HEK293 (cell line): ENCODE data around the gene KIDINS220.

Experiments
- CTCF ChIA-PET: fragments of 350-600 bp; formaldehyde crosslinking; extraction: SDS; loops from one replicate; lab custom pipeline; 2021; ENCODE audit warnings: antibody characterized with exemption; lab: Yijun Ruan, JAX
- POLR2A ChIA-PET: fragments of 300-600 bp; formaldehyde crosslinking; extraction: SDS; loops from one replicate; lab custom pipeline; 2020; ENCODE audit warnings: antibody characterized with exemption, inconsistent platforms; lab: Yijun Ruan, JAX
- H3K27ac ChIP-seq: fragments of 200-500 bp; sonication (Bioruptor generic); 2 replicates; pipeline ENCODE4 v1.5.1; 2014; ENCODE audit warnings: low read depth, low read length, control low read depth, inconsistent platforms; ENCODE audit errors: extremely low read depth
- H3K36me3 ChIP-seq, 2 experiments: fragments of 200-500 bp in 1 of 2; sonication (Bioruptor generic) in 1 of 2; 1 replicate in 1 of 2; 2 replicates in 1 of 2; pipeline ENCODE4 v1.5.1; 2014 to 2017; ENCODE audit warnings: inconsistent platforms in 2 of 2, low read length in 2 of 2; ENCODE audit not compliant: control insufficient read depth in 2 of 2, insufficient read depth in 1 of 2
- H3K4me1 ChIP-seq: fragments of 200-500 bp; sonication (Bioruptor generic); 2 replicates; pipeline ENCODE4 v1.5.1; 2014; ENCODE audit warnings: mild to moderate bottlenecking, low read length, inconsistent platforms; ENCODE audit not compliant: control insufficient read depth, insufficient read depth
- H3K4me3 ChIP-seq: 2 replicates; pipeline ENCODE4 v1.5.1; 2011; ENCODE audit warnings: low read depth, mild to moderate bottlenecking, control low read depth, low read length, moderate library complexity
- H3K9me3 ChIP-seq: fragments of 200-500 bp; sonication (Bioruptor generic); 2 replicates; pipeline ENCODE4 v1.5.1; 2014; ENCODE audit warnings: low read depth, low read length, inconsistent platforms; ENCODE audit not compliant: control insufficient read depth, insufficient read depth
- SP3 ChIP-seq: fragments of 450-650 bp; formaldehyde crosslinking; IDR thresholded peaks from 2 replicates; pipeline ENCODE4 v1.5.1; 2016; ENCODE audit warnings: missing biosample characterization, missing genetic modification characterization
- ZBTB8A ChIP-seq: fragments of 450-650 bp; formaldehyde crosslinking; IDR thresholded peaks from 2 replicates; pipeline ENCODE4 v1.5.1; 2016; ENCODE audit warnings: missing biosample characterization, missing genetic modification characterization
- ZFHX2 ChIP-seq: fragments of 450-650 bp; formaldehyde crosslinking; conservative IDR thresholded peaks from 2 replicates; pipeline ENCODE4 v1.5.1; 2016; ENCODE audit warnings: missing biosample characterization, missing genetic modification characterization
- ZNF10 ChIP-seq: fragments of 450-650 bp; formaldehyde crosslinking; IDR thresholded peaks from 2 replicates; pipeline ENCODE4 v1.5.1; 2017; ENCODE audit warnings: missing biosample characterization, missing genetic modification characterization
- ZNF114 ChIP-seq: fragments of 450-650 bp; formaldehyde crosslinking; IDR thresholded peaks from 2 replicates; pipeline ENCODE4 v1.5.0; 2017; ENCODE audit warnings: missing biosample characterization, missing genetic modification characterization
- ZNF202 ChIP-seq: fragments of 450-650 bp; formaldehyde crosslinking; IDR thresholded peaks from 2 replicates; pipeline ENCODE4 v1.5.1; 2016; ENCODE audit warnings: missing biosample characterization, missing genetic modification characterization, borderline replicate concordance
- ZNF239 ChIP-seq: fragments of 450-650 bp; formaldehyde crosslinking; IDR thresholded peaks from 2 replicates; pipeline ENCODE4 v1.5.1; 2016; ENCODE audit warnings: missing biosample characterization, missing genetic modification characterization
- ZNF24 ChIP-seq: fragments of 450-650 bp; formaldehyde crosslinking; IDR thresholded peaks from 2 replicates; pipeline ENCODE4 v1.5.1; 2016; ENCODE audit warnings: missing biosample characterization, missing genetic modification characterization
- ZNF324 ChIP-seq: fragments of 450-650 bp; formaldehyde crosslinking; IDR thresholded peaks from 2 replicates; pipeline ENCODE4 v1.5.1; 2016; ENCODE audit warnings: missing biosample characterization, missing genetic modification characterization
- ZNF530 ChIP-seq: fragments of 450-650 bp; formaldehyde crosslinking; IDR thresholded peaks from 2 replicates; pipeline ENCODE4 v1.5.1; 2016; ENCODE audit warnings: low read depth, missing biosample characterization, missing genetic modification characterization
- ZNF585B ChIP-seq: fragments of 450-650 bp; formaldehyde crosslinking; IDR thresholded peaks from 2 replicates; pipeline ENCODE4 v1.5.1; 2016; ENCODE audit warnings: missing biosample characterization, missing genetic modification characterization
- ZNF621 ChIP-seq: fragments of 450-650 bp; formaldehyde crosslinking; IDR thresholded peaks from 2 replicates; pipeline ENCODE4 v1.5.1; 2017; ENCODE audit warnings: missing biosample characterization, missing genetic modification characterization
- ZNF626 ChIP-seq: fragments of 450-650 bp; sonication (Bioruptor Pico); formaldehyde crosslinking; IDR thresholded peaks from 2 replicates; pipeline ENCODE4 v1.5.1; 2018; ENCODE audit warnings: missing biosample characterization, missing genetic modification characterization, inconsistent platforms
- ZNF660 ChIP-seq: fragments of 450-650 bp; IDR thresholded peaks from 2 replicates; pipeline ENCODE4 v1.5.1; 2018; ENCODE audit warnings: missing biosample characterization, mild to moderate bottlenecking, missing genetic modification characterization
- ZNF776 ChIP-seq: fragments of 450-650 bp; formaldehyde crosslinking; IDR thresholded peaks from 2 replicates; pipeline ENCODE4 v1.5.0; 2017; ENCODE audit warnings: missing biosample characterization, missing genetic modification characterization, borderline replicate concordance
- ZNF785 ChIP-seq: fragments of 450-650 bp; formaldehyde crosslinking; IDR thresholded peaks from 2 replicates; pipeline ENCODE4 v1.5.1; 2016; ENCODE audit warnings: missing biosample characterization, missing genetic modification characterization
- ZSCAN23 ChIP-seq: fragments of 450-650 bp; formaldehyde crosslinking; IDR thresholded peaks from 2 replicates; pipeline ENCODE4 v1.5.1; 2016; ENCODE audit warnings: missing biosample characterization, missing genetic modification characterization
- TF ChIP-seq, protein P1 (sequence below): fragments of 450-650 bp; formaldehyde crosslinking; conservative IDR thresholded peaks from 2 replicates; pipeline ENCODE4 v1.5.1; 2016; ENCODE audit warnings: low read depth, missing biosample characterization, missing genetic modification characterization
- TF ChIP-seq, protein P2 (sequence below): fragments of 450-650 bp; formaldehyde crosslinking; IDR thresholded peaks from 2 replicates; pipeline ENCODE4 v1.5.1; 2017; ENCODE audit warnings: missing biosample characterization, missing genetic modification characterization
- TF ChIP-seq, protein P3 (sequence below): fragments of 450-650 bp; formaldehyde crosslinking; IDR thresholded peaks from 2 replicates; pipeline ENCODE4 v1.5.1; 2016; ENCODE audit warnings: missing biosample characterization, missing genetic modification characterization
- TF ChIP-seq, protein P4 (sequence below): IDR thresholded peaks from 2 replicates; pipeline ENCODE4 v1.6.1; 2011; ENCODE audit warnings: mild to moderate bottlenecking, low read depth, low read length, borderline replicate concordance
- TF ChIP-seq, protein P5 (sequence below): fragments of 450-650 bp; formaldehyde crosslinking; IDR thresholded peaks from 2 replicates; pipeline ENCODE4 v1.5.1; 2016; ENCODE audit warnings: missing biosample characterization, missing genetic modification characterization
- TF ChIP-seq, protein P6 (sequence below): fragments of 450-650 bp; formaldehyde crosslinking; IDR thresholded peaks from 2 replicates; pipeline ENCODE4 v1.5.1; 2017; ENCODE audit warnings: missing biosample characterization, missing genetic modification characterization

KIDINS220 gene

DNA sequence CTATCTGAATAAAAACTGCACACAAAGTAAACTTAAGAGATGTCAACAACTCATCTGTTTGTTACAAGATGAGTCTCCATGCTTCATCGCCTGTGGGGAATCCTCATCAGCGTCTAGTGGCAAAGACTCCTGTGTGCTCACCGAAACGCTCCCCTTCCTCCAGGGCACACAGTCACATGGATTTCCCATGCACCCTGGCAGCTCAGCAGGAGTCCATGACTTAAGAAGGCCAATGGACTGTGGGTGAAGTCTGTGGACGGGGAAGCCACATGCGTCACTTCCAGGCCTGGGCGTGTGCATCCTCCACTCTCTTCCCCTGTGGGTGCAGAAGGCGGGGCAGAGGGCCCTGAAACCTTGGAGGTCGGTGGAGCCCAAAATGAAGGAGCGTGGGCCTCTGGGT is 114.4 kb downstream of the KIDINS220 start:
- Histone ChIP-seq H3K9me3 (no peaks in the 10 kb centered on the region), H3K4me1 (no peaks in the 10 kb centered on the region), H3K27ac (no peak overlapping the region), H3K36me3 (no peaks in the 10 kb centered on the region), H3K4me3 (no peak overlapping the region)
- POLR2A ChIA-PET, result no interaction called here
- TF ChIP-seq ZNF530 (tag by site-specific recombination), result no peak
- CTCF ChIA-PET, result no interaction called here

DNA sequence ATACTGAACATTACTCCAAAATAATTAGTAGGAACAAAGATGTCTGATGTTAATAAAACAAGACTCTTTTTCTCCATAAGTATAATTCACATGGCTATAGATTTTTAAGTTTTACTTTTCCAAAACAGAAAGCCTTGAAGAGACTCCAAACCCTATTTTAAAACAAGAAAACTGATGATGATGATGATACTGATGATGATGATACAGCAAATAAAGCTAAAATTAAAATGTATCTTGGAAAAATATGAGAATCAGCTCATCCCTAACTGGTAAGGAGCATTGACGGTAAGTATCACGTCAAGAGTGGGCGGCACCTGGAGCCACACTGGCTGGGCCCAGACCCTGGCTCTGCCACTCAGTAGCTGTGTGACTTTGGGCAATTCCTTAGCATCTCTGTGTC is 116.0 kb downstream of the KIDINS220 start:
- no peak overlapping the region for H3K27ac ChIP-seq
- H3K36me3 ChIP-seq, result no peaks in the 10 kb centered on the region
- CTCF ChIA-PET, result interaction anchor here (0.6 to 0.7 kb wide), 2 partner anchors 72 to 1334 kb away, joined by 3 read pairs; no protein-coding TSS in a partner anchor
- TF ChIP-seq SP3 (tag by site-specific recombination), result no peak
- TF ChIP-seq ZNF239 (tag by site-specific recombination), result no peak
- TF ChIP-seq ZNF324, result no peak
- TF ChIP-seq ZNF785, result no peak
- no peak for TF ChIP-seq ZNF24
- TF ChIP-seq ZFHX2 (tag by site-specific recombination), result no peak
- no peak for TF ChIP-seq ZBTB8A
- TF ChIP-seq, protein P1, sequence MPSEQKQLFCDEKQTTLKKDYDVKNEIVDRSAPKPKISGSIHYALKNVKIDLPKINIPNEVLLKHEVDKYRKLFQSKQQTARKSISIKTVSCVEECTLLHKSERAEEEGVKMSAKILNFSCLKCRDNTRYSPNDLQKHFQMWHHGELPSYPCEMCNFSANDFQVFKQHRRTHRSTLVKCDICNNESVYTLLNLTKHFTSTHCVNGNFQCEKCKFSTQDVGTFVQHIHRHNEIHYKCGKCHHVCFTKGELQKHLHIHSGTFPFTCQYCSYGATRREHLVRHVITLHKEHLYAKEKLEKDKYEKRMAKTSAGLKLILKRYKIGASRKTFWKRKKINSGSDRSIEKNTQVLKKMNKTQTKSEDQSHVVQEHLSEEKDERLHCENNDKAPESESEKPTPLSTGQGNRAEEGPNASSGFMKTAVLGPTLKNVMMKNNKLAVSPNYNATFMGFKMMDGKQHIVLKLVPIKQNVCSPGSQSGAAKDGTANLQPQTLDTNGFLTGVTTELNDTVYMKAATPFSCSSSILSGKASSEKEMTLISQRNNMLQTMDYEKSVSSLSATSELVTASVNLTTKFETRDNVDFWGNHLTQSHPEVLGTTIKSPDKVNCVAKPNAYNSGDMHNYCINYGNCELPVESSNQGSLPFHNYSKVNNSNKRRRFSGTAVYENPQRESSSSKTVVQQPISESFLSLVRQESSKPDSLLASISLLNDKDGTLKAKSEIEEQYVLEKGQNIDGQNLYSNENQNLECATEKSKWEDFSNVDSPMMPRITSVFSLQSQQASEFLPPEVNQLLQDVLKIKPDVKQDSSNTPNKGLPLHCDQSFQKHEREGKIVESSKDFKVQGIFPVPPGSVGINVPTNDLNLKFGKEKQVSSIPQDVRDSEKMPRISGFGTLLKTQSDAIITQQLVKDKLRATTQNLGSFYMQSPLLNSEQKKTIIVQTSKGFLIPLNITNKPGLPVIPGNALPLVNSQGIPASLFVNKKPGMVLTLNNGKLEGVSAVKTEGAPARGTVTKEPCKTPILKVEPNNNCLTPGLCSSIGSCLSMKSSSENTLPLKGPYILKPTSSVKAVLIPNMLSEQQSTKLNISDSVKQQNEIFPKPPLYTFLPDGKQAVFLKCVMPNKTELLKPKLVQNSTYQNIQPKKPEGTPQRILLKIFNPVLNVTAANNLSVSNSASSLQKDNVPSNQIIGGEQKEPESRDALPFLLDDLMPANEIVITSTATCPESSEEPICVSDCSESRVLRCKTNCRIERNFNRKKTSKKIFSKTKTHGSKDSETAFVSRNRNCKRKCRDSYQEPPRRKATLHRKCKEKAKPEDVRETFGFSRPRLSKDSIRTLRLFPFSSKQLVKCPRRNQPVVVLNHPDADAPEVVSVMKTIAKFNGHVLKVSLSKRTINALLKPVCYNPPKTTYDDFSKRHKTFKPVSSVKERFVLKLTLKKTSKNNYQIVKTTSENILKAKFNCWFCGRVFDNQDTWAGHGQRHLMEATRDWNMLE (tag by site-specific recombination), result no peak
- TF ChIP-seq, protein P2, sequence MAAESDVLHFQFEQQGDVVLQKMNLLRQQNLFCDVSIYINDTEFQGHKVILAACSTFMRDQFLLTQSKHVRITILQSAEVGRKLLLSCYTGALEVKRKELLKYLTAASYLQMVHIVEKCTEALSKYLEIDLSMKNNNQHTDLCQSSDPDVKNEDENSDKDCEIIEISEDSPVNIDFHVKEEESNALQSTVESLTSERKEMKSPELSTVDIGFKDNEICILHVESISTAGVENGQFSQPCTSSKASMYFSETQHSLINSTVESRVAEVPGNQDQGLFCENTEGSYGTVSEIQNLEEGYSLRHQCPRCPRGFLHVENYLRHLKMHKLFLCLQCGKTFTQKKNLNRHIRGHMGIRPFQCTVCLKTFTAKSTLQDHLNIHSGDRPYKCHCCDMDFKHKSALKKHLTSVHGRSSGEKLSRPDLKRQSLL (tag by site-specific recombination), result no peak
- TF ChIP-seq, protein P3, sequence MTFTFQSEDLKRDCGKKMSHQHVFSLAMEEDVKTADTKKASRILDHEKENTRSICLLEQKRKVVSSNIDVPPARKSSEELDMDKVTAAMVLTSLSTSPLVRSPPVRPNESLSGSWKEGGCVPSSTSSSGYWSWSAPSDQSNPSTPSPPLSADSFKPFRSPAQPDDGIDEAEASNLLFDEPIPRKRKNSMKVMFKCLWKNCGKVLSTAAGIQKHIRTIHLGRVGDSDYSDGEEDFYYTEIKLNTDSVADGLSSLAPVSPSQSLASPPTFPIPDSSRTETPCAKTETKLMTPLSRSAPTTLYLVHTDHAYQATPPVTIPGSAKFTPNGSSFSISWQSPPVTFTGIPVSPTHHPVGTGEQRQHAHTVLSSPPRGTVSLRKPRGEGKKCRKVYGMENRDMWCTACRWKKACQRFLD, result no peak
- no peak for TF ChIP-seq ZNF10 (tag by site-specific recombination)
- TF ChIP-seq, protein P4, sequence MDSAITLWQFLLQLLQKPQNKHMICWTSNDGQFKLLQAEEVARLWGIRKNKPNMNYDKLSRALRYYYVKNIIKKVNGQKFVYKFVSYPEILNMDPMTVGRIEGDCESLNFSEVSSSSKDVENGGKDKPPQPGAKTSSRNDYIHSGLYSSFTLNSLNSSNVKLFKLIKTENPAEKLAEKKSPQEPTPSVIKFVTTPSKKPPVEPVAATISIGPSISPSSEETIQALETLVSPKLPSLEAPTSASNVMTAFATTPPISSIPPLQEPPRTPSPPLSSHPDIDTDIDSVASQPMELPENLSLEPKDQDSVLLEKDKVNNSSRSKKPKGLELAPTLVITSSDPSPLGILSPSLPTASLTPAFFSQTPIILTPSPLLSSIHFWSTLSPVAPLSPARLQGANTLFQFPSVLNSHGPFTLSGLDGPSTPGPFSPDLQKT, result no peak
- TF ChIP-seq, all 188 proteins: peak for 0
- no peak overlapping the region for H3K4me3 ChIP-seq
- no peaks in the 10 kb centered on the region for H3K9me3 ChIP-seq
- POLR2A ChIA-PET, result no interaction called here
- H3K4me1 ChIP-seq, result no peaks in the 10 kb centered on the region

DNA sequence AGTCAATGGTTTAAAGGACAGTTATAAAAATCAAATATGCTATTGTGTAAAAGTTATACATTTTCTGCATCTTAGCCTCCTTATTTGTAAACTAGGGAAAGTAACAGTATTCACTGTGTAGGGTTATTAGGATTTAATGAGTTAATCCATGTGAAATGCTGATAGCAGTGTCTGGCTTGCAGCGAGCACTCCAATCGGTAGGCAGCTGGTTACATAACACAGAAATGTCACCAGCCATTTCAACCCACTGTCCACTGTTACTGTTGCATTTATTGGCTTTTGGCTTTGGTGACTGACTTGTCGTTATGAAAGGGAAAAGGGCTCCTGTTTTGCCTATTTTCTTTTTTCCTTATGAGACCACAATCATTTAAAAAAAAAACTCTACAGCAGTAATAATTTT is 116.7 kb downstream of the KIDINS220 start:
- ChIA-PET CTCF (no interaction called here), POLR2A (no interaction called here)
- H3K27ac ChIP-seq, result no peak overlapping the region
- H3K36me3 ChIP-seq, result no peaks in the 10 kb centered on the region
- H3K4me3 ChIP-seq, result no peak overlapping the region
- no peaks in the 10 kb centered on the region for H3K9me3 ChIP-seq
- no peaks in the 10 kb centered on the region for H3K4me1 ChIP-seq
- TF ChIP-seq, protein P5, sequence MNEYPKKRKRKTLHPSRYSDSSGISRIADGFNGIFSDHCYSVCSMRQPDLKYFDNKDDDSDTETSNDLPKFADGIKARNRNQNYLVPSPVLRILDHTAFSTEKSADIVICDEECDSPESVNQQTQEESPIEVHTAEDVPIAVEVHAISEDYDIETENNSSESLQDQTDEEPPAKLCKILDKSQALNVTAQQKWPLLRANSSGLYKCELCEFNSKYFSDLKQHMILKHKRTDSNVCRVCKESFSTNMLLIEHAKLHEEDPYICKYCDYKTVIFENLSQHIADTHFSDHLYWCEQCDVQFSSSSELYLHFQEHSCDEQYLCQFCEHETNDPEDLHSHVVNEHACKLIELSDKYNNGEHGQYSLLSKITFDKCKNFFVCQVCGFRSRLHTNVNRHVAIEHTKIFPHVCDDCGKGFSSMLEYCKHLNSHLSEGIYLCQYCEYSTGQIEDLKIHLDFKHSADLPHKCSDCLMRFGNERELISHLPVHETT, result no peak
- no peak for TF ChIP-seq ZSCAN23 (tag by site-specific recombination)
- TF ChIP-seq ZNF202 (tag by site-specific recombination), result no peak
- no peak for TF ChIP-seq ZNF585B (tag by site-specific recombination)
- no peak for TF ChIP-seq ZNF776 (tag by site-specific recombination)
- TF ChIP-seq ZNF621 (tag by site-specific recombination), result no peak
- TF ChIP-seq, protein P6, sequence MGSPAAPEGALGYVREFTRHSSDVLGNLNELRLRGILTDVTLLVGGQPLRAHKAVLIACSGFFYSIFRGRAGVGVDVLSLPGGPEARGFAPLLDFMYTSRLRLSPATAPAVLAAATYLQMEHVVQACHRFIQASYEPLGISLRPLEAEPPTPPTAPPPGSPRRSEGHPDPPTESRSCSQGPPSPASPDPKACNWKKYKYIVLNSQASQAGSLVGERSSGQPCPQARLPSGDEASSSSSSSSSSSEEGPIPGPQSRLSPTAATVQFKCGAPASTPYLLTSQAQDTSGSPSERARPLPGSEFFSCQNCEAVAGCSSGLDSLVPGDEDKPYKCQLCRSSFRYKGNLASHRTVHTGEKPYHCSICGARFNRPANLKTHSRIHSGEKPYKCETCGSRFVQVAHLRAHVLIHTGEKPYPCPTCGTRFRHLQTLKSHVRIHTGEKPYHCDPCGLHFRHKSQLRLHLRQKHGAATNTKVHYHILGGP (tag by site-specific recombination), result no peak
- TF ChIP-seq ZNF114 (tag by site-specific recombination), result no peak
- no peak for TF ChIP-seq ZNF660 (tag by site-specific recombination)
- no peak for TF ChIP-seq ZNF626
